HG03175 (cell line): ENCODE measurements around the gene PARP16.
"Not testable (repeated sequence)": the region's sequence is repeated elsewhere in the genome, so short reads cannot be mapped to it uniquely, and the experiment has no call there.

Experiments used
- ATAC-seq: cut with Tn5 transposase; IDR thresholded peaks from one replicate; pipeline ENCODE4 v1.9.1; 2021; ENCODE audit warnings: mild to moderate bottlenecking, moderate library complexity; ENCODE audit not compliant: unreplicated experiment

Gene PARP16

DNA sequence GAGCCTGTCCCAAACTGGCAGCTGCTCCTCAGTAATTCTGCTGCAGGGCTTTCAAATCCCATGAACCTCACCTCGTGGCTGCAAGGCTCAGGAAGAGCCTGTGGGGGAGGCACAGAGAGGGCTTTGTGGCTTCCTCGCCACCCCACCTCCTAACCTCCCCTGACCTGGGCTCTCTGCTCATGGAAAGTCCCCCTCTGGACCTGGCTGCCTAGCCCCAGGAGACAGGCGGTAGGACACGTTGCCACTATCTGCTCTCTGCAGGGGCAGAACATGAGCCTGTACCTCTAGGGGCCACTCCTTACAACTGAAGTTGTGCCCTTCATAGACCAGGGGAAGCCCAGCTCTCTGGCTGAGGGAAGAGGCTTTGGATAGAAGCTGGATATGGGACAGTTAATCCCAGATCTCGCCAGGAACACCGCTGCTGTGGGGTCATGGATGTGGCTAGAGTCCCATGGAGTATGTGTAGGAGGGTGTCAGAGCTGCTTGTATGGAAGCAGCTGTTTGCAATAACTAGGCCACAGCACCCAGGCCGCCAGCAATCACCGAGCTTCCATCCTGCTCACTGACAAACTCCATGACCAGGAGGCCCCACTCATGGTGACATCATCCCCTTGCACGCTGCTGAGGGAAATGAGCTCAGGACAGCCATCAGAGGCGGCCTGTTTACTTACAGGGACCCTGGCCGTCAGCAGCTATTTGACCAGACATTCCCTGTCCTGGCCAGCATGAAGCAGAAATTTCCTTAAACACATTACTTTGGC, 41.4 kb downstream of the PARP16 start:
- no peak for ATAC-seq

DNA sequence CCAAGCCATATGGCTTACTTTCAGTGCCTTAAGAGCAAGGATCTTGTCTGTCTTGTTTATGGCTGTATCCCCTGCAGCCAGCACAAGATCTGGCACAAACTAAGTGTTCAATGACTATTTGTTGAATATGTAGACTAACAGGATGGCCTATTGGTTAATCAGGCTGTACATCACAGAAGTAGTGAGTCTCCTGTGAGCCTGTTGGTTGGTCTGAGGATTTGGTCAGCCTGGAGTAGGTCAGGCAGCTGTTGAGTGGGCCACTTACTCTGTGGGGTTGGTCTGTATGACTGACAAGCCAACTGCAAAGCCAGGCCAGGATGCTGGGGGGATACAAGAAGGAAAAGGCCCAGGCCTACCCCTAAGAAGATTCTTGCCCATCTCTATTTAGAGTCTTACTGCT, 42.0 kb downstream of the PARP16 start:
- no peak for ATAC-seq

DNA sequence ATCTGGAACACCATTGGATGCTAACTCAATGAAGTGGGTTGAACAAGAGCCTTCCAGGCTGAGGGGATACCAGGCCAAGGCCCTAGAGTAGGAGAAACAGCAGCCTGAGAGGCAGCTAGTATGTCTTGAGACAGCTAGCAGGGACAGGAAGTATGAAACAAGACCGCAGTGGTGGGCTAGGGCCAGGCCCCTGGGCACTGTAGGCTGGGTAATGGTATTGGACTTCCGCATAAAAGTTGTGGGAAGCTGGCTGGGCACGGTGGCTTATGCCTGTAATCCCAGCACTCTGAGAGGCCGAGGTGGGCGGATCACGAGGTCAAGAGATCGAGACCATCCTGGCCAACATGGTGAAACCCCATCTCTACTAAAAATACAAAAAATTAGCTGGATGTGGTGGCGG, 50.2 kb downstream of the PARP16 start:
- ATAC-seq: not testable (repeated sequence)

DNA sequence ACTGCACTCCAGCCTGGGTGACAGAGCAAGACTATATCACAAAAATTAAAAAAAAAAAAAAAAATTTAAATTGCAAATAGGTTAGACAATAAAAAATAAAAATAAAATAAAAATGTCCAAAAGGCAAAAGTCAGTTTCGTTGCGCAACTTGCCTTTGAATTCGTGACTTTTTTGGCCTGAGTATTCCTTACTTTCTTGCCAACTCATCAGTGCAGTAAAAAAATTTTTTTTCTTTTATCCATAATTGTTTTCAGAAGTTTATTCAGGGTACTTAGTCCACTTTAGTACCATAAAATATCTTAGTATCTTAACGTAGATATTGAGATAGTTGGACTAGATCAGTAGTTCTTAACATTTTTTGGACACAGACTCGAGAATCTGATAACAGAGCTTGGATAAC, 53.0 kb downstream of the PARP16 start:
- no peak for ATAC-seq

DNA sequence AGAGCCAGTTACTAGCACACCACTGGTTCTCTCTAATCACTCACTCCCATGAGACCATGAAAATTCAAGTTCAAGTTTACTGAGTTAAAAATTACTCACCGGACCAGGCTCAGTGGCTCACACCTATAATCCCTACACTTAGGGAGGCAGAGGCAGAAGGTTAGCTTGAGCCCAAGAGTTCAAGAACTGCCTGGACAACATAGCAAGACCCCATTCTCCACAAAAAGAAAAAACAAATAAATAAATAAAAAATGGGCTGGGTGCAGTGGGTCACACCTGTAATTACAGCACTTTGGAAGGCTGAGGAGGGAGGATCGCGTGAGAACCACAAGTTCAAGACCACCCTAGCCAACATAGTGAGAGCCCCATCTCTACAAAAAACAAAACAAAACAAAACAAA, 54.2 kb downstream of the PARP16 start:
- ATAC-seq: no peak

DNA sequence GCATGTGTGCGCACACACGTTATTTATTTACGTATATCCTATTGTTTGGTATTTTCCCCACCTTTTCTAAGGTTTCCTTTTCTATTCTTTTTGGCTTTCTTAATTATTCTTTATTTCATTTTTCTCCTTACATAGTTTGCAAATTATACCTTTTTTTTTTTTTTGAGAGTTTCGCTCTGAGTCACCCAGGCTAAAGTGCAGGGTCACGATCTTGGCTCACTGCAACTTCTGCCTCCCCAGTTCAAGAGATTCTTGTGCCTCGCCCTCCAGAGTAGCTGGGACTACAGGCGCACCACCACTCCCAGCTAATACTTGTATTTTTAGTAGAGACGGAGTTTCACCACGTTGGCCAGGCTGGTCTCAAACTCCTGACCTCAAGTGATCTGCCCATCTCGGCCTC, 55.4 kb downstream of the PARP16 start:
- no peak for ATAC-seq

DNA sequence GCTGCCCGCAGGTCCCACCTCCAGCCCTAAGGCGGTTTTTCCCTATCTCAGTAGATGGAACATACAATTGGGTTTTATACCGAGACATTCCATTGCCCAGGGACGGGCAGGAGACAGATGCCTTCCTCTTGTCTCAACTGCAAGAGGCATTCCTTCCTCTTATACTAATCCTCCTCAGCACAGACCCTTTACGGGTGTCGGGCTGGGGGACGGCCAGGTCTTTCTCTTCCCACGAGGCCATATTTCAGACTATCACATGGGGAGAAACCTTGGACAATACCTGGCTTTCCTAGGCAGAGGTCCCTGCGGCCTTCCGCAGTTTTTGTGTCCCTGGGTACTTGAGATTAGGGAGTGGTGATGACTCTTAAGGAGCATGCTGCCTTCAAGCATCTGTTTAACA, 59.8 kb downstream of the PARP16 start:
- not testable (repeated sequence) for ATAC-seq

DNA sequence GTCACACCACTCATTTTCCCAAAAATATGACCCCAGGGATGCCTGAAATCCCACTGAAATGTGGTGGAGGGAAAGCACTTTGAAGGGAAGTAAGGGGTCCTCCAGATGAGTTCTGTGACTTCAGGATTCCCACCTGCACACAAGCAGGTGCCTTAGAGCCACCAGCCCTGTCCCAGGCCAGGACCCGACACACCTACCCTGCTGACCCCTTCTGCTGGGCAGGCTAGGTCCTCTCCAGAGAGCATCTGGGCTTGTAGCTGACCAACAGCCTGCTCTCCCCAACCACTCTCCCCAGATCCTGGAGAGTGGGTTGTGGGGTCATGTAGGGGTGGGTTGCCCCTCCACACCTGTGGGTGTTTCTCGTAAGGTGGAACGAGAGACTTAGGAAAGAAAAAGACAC, 60.5 kb downstream of the PARP16 start:
- ATAC-seq: no peak

DNA sequence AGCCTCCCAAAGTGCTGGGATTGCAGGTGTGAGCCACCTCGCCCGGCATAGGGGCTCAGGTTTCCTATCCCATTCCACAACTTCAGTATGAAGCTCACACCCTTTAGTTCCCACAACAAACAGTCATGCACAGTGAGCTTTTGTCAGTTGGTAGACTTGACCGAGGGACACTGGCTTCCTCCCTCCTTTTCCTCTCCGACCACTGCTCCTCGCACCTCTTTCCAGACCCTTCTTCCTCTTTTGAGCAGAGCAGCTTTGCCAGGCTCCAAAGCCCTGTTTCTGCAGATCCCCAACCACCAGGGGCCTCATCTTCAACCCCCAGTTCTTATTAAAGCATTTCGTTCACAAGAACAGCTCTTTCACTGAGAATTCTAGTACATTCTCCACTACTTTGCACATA, 62.7 kb downstream of the PARP16 start:
- ATAC-seq: no peak

DNA sequence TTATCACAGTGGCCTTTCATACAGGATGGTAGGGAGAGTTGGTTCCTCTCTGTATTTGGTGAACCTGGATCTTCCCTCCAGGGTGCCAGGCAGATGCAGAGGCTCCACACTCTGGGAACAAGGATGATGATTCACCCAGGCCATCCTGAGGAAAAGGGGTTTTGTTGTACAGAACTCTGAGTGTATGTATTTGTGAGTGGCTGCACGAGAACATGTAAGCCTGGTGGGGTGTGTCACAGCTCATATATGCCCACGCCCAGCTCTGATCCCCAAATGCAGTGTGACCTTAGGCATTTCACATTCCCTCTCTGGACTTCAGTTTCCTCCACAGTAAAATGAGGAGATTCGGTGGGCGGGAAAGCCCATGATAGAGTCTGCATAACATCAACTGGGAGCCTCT, 63.8 kb downstream of the PARP16 start:
- no peak for ATAC-seq

DNA sequence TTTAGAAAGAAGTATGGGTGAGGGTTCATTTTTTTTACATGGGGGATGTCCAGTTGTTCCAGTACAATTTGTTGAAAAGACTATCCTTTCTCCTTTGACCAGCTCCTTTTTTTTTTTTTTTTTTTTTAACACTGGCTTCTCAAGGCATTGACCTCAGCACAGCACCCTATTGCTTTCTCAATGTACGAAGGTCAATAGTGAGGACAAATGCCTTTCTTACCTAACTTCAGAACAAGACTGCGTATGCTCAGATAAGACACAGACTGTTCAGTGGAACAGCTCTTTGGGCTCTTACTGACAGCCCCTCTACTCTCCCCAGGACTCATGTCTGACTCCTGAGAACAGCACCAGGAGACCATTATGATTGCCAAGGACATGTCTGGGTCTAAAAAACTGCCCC, 65.0 kb downstream of the PARP16 start:
- ATAC-seq: no peak

DNA sequence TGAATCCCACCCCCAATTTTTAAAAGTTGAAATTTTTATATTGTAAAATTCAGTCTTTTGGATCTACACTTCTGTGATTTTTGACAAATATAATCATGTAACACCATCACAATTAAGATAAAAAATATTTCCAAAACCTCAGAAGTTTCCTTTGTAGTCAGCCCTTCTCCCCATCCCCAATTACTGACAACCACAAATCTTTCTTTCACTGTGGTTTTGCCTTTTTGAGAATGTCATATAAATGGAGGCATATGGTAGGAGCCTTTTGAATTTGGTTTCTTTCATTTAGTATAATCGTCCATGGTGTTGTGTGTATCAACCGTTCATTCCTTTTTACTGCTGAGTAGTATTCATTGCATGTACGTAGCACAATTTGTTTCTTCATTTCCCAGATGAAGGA, 67.5 kb downstream of the PARP16 start:
- ATAC-seq: no peak

DNA sequence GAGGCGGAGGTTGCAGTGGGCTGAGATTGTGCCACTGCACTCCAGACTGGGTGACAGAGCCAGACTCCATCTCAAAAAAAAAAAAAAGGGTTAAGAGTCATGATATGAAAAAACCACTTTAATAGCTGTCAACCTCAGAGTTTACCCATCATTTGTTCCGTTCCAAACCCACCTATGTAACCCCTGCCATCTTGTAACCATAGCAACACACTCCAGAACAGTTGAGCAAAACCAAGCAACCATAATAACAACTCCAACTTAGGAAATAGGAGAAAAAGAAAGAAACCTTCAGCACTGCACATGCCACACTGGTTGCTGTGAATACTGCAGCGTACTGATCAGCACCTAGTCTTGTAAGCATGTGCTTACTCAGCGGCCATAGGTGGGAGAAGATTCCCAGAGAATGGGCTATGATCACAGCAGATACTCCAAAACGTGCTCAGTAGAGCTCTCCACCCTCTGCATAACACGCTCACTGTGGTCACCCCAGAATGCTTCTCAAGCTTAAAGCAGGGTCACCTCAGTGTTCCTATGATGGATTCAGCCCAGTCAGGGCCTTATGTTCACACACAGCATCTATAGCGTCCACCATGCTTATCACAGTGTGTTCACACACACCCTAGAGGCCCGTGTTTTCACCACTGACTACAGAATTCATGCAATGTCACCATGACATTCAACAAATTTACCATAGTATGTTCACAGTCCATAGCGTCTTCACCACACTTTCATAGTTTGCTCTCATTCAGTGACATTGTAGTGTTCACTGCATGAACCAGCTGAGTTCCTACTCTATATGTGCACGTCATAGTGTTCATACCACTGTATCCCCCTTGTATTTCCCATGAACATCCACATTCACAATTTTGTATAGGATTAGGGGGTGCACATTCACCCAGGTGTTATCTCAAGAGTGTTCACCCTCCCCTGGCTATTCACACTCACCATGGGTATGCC, 68.9 kb downstream of the PARP16 start:
- no peak for ATAC-seq

DNA sequence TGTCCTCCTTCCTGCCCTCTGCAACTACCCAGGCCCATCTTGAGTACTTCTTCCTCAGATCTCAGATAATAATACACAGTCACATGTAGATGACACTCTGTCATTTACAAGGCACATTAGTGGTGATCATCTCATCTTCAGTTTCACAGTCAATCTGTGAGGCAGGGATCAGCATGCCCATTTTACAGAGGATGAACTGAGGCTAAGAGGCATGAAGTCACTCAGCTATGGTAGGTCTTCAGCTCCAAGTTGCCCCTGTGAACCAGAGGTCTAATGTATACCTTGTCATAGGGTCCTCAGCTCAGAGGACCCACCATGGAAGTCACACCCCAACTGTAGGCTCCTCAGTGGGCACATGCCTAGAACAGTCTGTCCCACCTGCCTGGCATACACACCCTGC, 71.2 kb downstream of the PARP16 start:
- no peak for ATAC-seq

DNA sequence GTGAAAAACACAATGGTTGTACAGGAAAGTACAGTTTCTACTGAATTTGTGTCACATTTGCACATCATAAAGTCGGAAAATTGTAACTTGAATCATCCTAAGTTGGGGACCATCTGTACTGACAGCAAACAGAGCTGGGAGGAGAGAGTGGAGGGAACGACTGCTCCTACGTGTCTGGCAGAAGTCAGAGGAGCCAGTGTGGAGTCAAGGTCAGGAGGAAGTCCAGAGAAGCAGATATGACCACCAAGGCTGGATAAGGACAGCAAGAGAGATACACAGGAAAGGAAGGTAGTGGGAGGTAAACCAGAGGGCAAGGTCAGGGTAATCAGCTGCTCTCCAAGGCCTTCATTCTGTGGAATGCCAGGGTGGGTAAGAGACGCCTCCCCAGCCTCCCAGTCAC, 72.7 kb downstream of the PARP16 start:
- ATAC-seq: no peak

DNA sequence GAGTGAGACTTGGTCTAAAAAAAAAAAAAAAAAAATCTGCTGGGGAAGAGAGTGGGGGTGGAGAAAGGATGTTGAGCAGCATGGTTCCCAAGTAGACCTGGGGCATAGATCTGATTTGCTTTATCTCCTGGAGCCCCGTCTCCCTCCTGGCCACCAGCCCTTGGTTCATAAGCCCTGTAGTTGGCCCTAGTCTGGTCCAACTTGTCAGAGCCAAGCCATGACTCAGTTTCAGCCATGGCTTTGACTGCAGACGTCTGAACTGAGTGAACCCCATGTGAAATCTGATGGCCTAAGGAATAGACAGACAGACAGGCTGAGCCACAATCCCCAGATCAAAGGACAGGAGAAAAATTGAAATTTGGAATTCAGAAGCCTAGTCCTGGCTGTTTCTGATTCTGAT, 73.4 kb downstream of the PARP16 start:
- no peak for ATAC-seq

DNA sequence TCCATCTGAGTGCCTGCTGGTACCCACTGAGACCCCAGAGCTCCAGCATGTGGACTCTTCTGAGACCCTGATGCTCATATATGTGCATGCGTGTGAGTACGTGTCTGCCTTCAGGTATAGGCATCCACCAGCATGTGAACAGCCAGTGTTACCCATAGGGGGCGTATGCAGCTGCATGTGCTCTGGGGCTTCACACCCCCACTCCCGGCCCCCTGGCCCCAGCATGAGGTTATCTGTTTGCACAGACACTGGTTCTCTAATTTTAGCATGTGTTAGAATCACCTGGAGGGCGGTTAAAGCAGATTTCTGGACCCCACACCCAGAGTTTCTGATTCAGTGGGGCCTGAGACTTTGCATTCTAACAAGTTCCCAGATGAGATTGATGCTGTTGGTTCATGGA, 74.6 kb downstream of the PARP16 start:
- no peak for ATAC-seq

DNA sequence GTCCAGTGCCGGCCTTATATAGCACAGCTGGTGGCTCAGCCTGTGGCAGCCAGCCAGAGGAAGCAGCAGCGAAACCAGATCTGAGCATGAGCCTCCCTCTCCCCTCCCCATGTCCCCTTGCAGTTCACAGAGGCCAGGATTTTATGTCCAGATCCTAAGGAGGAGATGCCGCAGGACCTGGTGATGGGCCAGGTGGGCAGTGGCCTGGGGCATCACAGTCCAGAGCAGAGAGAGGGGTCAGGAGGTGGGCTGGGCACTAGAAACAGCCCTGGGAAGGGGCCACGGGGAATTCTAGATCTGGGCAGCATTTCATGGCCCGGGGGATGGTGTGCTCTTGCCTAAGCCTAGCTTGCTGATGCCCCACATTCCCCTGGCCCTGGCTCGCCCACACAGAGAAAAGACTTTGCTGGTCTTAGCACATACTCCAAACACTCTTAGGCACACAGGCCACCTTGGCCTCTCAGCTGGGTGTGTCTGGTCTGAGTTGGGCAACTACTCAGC, 75.2 kb downstream of the PARP16 start:
- ATAC-seq: no peak

DNA sequence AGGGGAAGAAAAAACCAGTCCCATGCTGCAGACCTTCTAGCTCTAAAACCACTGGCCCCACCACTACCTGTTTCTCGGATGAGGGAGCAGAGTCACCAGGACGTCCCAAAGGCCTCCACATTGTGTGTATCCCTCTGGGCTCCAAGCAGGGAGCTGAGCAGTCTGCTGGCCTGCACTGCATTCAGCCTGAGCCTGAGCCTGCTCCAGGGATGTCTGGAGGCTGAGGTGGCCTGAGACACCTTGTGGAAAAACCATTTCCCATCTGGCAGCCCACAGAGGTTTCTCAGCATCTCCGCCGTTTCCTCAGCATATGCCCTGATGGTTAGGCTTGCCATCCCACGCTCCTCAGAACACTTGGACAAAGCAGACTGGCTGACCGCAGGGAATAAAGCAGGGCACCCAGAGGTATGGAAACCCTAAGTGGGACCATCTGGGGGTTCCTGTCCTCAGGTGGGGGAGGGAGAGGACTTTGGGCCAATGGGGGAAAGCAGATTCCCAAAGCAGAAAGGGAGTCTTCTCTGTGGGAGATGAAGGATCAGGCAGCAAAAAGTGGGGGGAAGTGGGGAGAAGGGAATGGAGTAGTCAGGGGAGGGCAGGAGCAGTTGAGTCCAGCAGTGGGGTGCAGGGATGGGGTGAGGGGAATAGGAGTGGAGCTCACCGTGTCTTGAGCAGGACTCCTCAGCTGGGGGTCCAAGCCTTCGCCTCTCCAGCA, 75.8 kb downstream of the PARP16 start, which contains the start of gene CILP:
TSS of gene CILP (minus strand) at position 704 of the 712 bp plus-strand sequence. CDS start 1,718 bp downstream, outside the sequence.
- ATAC-seq: no peak

DNA sequence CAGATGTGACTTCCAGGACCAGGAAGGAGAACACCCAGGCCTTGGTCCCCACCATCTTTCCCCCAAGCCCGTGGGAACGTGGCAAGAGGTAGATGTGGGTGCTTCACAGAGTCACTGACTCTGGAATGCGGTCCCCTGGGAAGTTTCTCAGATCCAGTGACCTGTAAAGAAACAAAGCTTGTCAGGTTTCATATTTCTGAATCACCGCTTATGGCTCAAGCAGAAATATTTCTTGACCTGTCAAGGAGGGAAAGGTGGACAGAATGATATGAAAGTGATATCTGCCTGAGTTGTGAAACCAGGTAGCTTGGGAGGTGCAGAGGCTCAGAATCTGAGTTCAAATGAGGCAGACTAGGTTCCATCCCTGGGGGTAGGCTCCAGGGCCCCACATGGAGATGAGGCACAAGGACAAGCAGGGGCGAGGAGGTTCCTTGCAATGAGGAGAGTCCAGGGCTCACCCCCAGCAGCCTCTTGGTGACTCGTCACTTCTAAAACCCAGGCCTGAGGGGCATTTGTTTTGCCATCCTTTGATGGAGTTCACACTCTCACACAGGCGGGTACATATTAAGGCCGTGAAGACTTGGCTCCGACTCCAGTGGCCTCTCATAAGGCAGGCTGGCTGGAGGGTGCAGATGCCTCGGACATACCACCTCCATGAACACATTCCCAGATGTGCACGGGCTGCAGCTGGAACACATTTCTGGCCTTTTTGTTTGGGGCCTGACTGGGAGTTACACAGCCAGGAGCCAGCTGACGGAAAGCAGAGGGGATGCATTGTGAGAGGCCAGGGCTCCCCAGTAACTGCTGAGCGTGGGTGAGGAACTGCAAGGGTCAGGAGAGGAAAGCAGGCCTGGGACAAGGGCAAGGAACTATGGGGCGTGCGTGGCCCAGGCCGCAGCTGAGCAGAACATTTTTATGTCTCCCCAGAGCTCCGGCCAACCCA, 76.7 kb downstream of the PARP16 start:
- ATAC-seq: no peak
